Measurements from ENCODE around the gene PRLR.

- TF ChIP-seq PATZ1 (CRISPR knock-in tag; IDR thresholded peaks at IDR 0.05; ENCODE audit: borderline replicate concordance) (no peak), PPARA (CRISPR knock-in tag; IDR thresholded peaks at IDR 0.05; ENCODE audit: borderline replicate concordance) (no peak), ZNF8 (CRISPR knock-in tag; IDR thresholded peaks at IDR 0.05) (no peak), ZNF565 (CRISPR knock-in tag; conservative IDR thresholded peaks at IDR 0.05; ENCODE audit: low read depth) (no peak), TSHZ2 (CRISPR knock-in tag; IDR thresholded peaks at IDR 0.05) (no peak), SNAI2 (CRISPR knock-in tag; IDR thresholded peaks at IDR 0.05) (no peak), ZFP3 (CRISPR knock-in tag; IDR thresholded peaks at IDR 0.05) (no peak), CSRNP3 (CRISPR knock-in tag; IDR thresholded peaks at IDR 0.05) (no peak), ZFP30 (CRISPR knock-in tag; IDR thresholded peaks at IDR 0.05) (no peak), POU6F1 (CRISPR knock-in tag; IDR thresholded peaks at IDR 0.05; ENCODE audit: borderline replicate concordance, low read depth) (no peak), CREB5 (CRISPR knock-in tag; IDR thresholded peaks at IDR 0.05; ENCODE audit: low read depth) (no peak), ZC3H10 (CRISPR knock-in tag; IDR thresholded peaks at IDR 0.05) (no peak), BACH2 (CRISPR knock-in tag; IDR thresholded peaks at IDR 0.05; ENCODE audit: borderline replicate concordance) (no peak)
Measured at GRCh38 chr5:35129921-35130485, 100.3 kb downstream of the PRLR start.

Data from SK-N-SH treated with all-trans-retinoic acid at 6 μM for 48 hours (cell line).